GM12878 (cell line): ENCODE measurements around the gene FFAR1.
A peak's percentile ranks its signal among the peaks of the same experiment; 100 is the strongest.

Experiments used
- CTCF ChIP-seq, 3 experiments: IDR thresholded peaks in 2 of 3; conservative IDR thresholded peaks in 1 of 3; 2 replicates each; pipeline ENCODE4 v1.5.1; 2011; ENCODE audit warnings: low read depth in 3 of 3, low read length in 3 of 3, mild to moderate bottlenecking in 3 of 3, control low read depth in 2 of 3, moderate library complexity in 2 of 3, inconsistent platforms in 1 of 3, mixed read lengths in 1 of 3; ENCODE audit not compliant: control insufficient read depth in 2 of 3, insufficient read depth in 1 of 3; ENCODE audit errors: extremely low read depth in 1 of 3
- NR2F1 ChIP-seq: fragments of 450-650 bp; conservative IDR thresholded peaks from 2 replicates; pipeline ENCODE4 v1.6.1; 2017; ENCODE audit warnings: mild to moderate bottlenecking
- POLR2A ChIP-seq: IDR thresholded peaks from 2 replicates; pipeline ENCODE4 v1.6.1; 2011; ENCODE audit warnings: low read depth, mild to moderate bottlenecking, low read length
- TAF1 ChIP-seq: IDR thresholded peaks from 2 replicates; pipeline ENCODE4 v1.6.1; 2011; ENCODE audit warnings: mild to moderate bottlenecking, low read depth, low read length, borderline replicate concordance

- TF ChIP-seq NR2F1 = no peak
- no peak for TF ChIP-seq CTCF (IDR thresholded peaks at IDR 0.05 in 2 of 3, conservative IDR thresholded peaks at IDR 0.05 in 1 of 3; ENCODE audit: control insufficient read depth in 2 of 3, extremely low read depth in 1 of 3, insufficient read depth in 1 of 3, low read depth in 3 of 3, low read length in 3 of 3)
- TF ChIP-seq TAF1 = no peak
- TF ChIP-seq POLR2A = peak; percentile 73
Observed at GRCh38 chr19:35348911-35349611, 1.4 kb downstream of the FFAR1 start.
